K562 (cell line): Measurements from ENCODE around the gene SERTAD3. TPM values are rescaled to one million over a fixed set of nuclear protein-coding genes. Genes with fewer than 3 reads are reported as not detected.

ENCODE experiments used
- BRD9 ChIP-seq: fragments of 450-650 bp; IDR thresholded peaks from 2 replicates; pipeline ENCODE4 v1.6.1; 2018; ENCODE audit warnings: low read depth; ENCODE audit not compliant: partially characterized antibody
- CC2D1A ChIP-seq: fragments of 450-650 bp; IDR thresholded peaks from 2 replicates; pipeline ENCODE4 v1.6.1; 2017; ENCODE audit warnings: mild to moderate bottlenecking
- CHAMP1 ChIP-seq: fragments of 450-650 bp; IDR thresholded peaks from 2 replicates; pipeline ENCODE4 v1.6.1; 2016; ENCODE audit warnings: mild to moderate bottlenecking
- ELF1 ChIP-seq: fragments of 200-800 bp; sonication (Bioruptor generic); IDR thresholded peaks from 2 replicates; pipeline ENCODE4 v1.6.1; 2016; ENCODE audit warnings: missing genetic modification characterization, missing compliant biosample characterization
- EP300 ChIP-seq: IDR thresholded peaks from 2 replicates; pipeline ENCODE4 v1.6.1; 2012; ENCODE audit warnings: low read length, improper control_type of control experiment
- ESRRA ChIP-seq: fragments of 450-650 bp; IDR thresholded peaks from 2 replicates; pipeline ENCODE4 v1.6.1; 2014; ENCODE audit warnings: low read depth, mild to moderate bottlenecking, moderate library complexity, borderline replicate concordance
- HOMEZ ChIP-seq: fragments of 250-450 bp; sonication (Bioruptor Pico); IDR thresholded peaks from 2 replicates; pipeline ENCODE4 v1.4.0; 2020; ENCODE audit warnings: mild to moderate bottlenecking, moderate library complexity
- NFIC ChIP-seq: fragments of 450-650 bp; IDR thresholded peaks from 2 replicates; pipeline ENCODE4 v1.6.1; 2017; ENCODE audit warnings: mild to moderate bottlenecking, inconsistent platforms
- NR3C1 ChIP-seq: sonication (generic); formaldehyde crosslinking; IDR thresholded peaks from 2 replicates; pipeline ENCODE4 v1.8.1; 2022; ENCODE audit warnings: missing genetic modification reagents
- RB1 ChIP-seq: fragments of 450-650 bp; IDR thresholded peaks from 2 replicates; pipeline ENCODE4 v1.6.1; 2017; ENCODE audit warnings: low read depth, mild to moderate bottlenecking
- SIN3B ChIP-seq: fragments of 450-650 bp; IDR thresholded peaks from 2 replicates; pipeline ENCODE4 v1.6.1; 2017; ENCODE audit warnings: low read depth, mild to moderate bottlenecking, moderate library complexity
- ZBTB49 ChIP-seq: sonication (generic); formaldehyde crosslinking; IDR thresholded peaks from 2 replicates; pipeline ENCODE4 v1.8.0; 2022; ENCODE audit warnings: missing genetic modification reagents, mild to moderate bottlenecking, borderline replicate concordance
- ZFP36 ChIP-seq: fragments of 150-350 bp; IDR thresholded peaks from 2 replicates; pipeline ENCODE4 v1.6.1; 2018; ENCODE audit warnings: low read length, low read depth; ENCODE audit not compliant: partially characterized antibody
- ZFX ChIP-seq: sonication (generic); formaldehyde crosslinking; IDR thresholded peaks from 2 replicates; pipeline ENCODE4 v1.8.0; 2022; ENCODE audit warnings: mild to moderate bottlenecking, missing genetic modification reagents, moderate library complexity
- ZKSCAN1 ChIP-seq: fragments of 150-350 bp; IDR thresholded peaks from 2 replicates; pipeline ENCODE4 v1.6.1; 2016; ENCODE audit warnings: low read depth, low read length
- ZNF174 ChIP-seq: fragments of 250-450 bp; sonication (Bioruptor Pico); IDR thresholded peaks from 2 replicates; pipeline ENCODE4 v1.4.0; 2020; ENCODE audit warnings: mild to moderate bottlenecking
- ZNF3 ChIP-seq: fragments of 250-450 bp; sonication (Bioruptor Pico); IDR thresholded peaks from 2 replicates; pipeline ENCODE4 v1.5.0; 2021; ENCODE audit warnings: mild to moderate bottlenecking, moderate library complexity
- ZNF311 ChIP-seq: fragments of 250-450 bp; sonication (Bioruptor Pico); IDR thresholded peaks from 2 replicates; pipeline ENCODE4 v1.4.0; 2020; ENCODE audit warnings: mild to moderate bottlenecking, moderate library complexity
- ZNF561 ChIP-seq: fragments of 450-650 bp; formaldehyde crosslinking; conservative IDR thresholded peaks from 2 replicates; pipeline ENCODE4 v1.4.0; 2020; ENCODE audit warnings: mild to moderate bottlenecking, moderate library complexity
- polyA plus RNA-seq, 8 experiments: library from polyadenylated mRNA; depleted of rRNA in 4 of 8; stranded (reverse) in 5 of 8; unstranded in 3 of 8; fragments of >200 nt; fragmentation: Nextera tagmentation in 2 of 8; fragmentation: Illumina TruSeq in 1 of 8; extraction: Ambion mirVana in 2 of 8; extraction: Trizol in 1 of 8; gene quantifications; 2 replicates each; pipeline versions ENCODE4 v1.2.1 to v1.2.3, GENCODE V29; 2011 to 2014; ENCODE audit warnings: inconsistent platforms in 1 of 8, missing spikeins in 1 of 8
- total RNA-seq, 7 experiments: library from RNA; depleted of rRNA in 6 of 7; stranded (reverse); fragments of >200 nt in 6 of 7; fragmentation: Illumina TruSeq in 2 of 7; extraction: Trizol in 2 of 7; gene quantifications; 2 replicates each; pipeline versions ENCODE4 v1.2.1 to v1.2.3, GENCODE V29; 2011 to 2021; ENCODE audit warnings: low replicate concordance in 1 of 7
- TF ChIP-seq, protein P1 (sequence below): sonication (generic); formaldehyde crosslinking; IDR thresholded peaks from 2 replicates; pipeline ENCODE4 v1.8.1; 2023; ENCODE audit warnings: mild to moderate bottlenecking, missing genetic modification reagents, moderate library complexity

Gene SERTAD3
- total and polyA plus RNA-seq, 9 of the 15 experiments (the other 6 are each of a cell fraction or from before 2014, with no cell fraction given), result 5.4 to 28.9 (median 17.5) TPM

- TF ChIP-seq, protein P1, sequence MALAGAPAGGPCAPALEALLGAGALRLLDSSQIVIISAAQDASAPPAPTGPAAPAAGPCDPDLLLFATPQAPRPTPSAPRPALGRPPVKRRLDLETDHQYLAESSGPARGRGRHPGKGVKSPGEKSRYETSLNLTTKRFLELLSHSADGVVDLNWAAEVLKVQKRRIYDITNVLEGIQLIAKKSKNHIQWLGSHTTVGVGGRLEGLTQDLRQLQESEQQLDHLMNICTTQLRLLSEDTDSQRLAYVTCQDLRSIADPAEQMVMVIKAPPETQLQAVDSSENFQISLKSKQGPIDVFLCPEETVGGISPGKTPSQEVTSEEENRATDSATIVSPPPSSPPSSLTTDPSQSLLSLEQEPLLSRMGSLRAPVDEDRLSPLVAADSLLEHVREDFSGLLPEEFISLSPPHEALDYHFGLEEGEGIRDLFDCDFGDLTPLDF (CRISPR knock-in tag), result no peak
- TF ChIP-seq ESRRA (0 out of 2 replicates have a peak, but pooled peaks have one; percentile 5), NR3C1 (CRISPR knock-in tag) (no peak), ZBTB49 (CRISPR knock-in tag) (no peak), SIN3B (no peak), ZKSCAN1 (no peak; the same call in 1 of the 2 replicates), ELF1 (tag) (peak; percentile 10; the same call in 1 of the 2 replicates), EP300 (peak; percentile 95), ZNF311 (no peak), NFIC (peak; percentile 90), HOMEZ (CRISPR knock-in tag) (no peak), ZNF3 (CRISPR knock-in tag) (no peak), ZNF174 (no peak), CHAMP1 (0 out of 2 replicates have a peak, but pooled peaks have one; percentile 48), RB1 (no peak), ZFX (peak; percentile 46; the same call in 1 of the 2 replicates), CC2D1A (peak; percentile 95; the same call in 1 of the 2 replicates), BRD9 (peak; percentile 90), ZFP36 (no peak), ZNF561 (CRISPR knock-in tag) (no peak)
These were observed 20.2 kb upstream of the SERTAD3 start (continued) for GRCh38 chr19:40464059-40465024.
